ENCODE results near the gene NAT16. TPM values are rescaled to one million over a fixed set of nuclear protein-coding genes. Genes with fewer than 3 reads are reported as not detected.

NAT16 gene
- total and polyA plus RNA-seq, 2 of the 13 experiments (the other 11 are each of a cell fraction or from before 2014, with no cell fraction given), result 0.04 TPM; not detected in 1

GRCh38 chr7:101165075-101165957 lies 14.8 kb downstream of the NAT16 start, which contains the start of gene VGF (continued):
- peak; percentile 46; the same call in 1 of the 2 replicates for TF ChIP-seq GMEB2 (CRISPR knock-in tag; IDR thresholded peaks at IDR 0.05; ENCODE audit: low read depth)
- peak; percentile 77 for TF ChIP-seq XRCC5 (optimal IDR thresholded peaks at IDR 0.05; ENCODE audit: low read length)
- no peak for TF ChIP-seq RBAK (CRISPR knock-in tag; IDR thresholded peaks at IDR 0.05)
- TF ChIP-seq POLR2A (IDR thresholded peaks at IDR 0.05; ENCODE audit: insufficient read depth in 1 of 2, low read depth in 2 of 2, low read length in 2 of 2), result no peak
- TF ChIP-seq PHB2 (IDR thresholded peaks at IDR 0.05; ENCODE audit: partially characterized antibody), result no peak
- no peak for TF ChIP-seq MAFK (conservative IDR thresholded peaks at IDR 0.05 in 1 of 2, IDR thresholded peaks at IDR 0.05 in 1 of 2; ENCODE audit: low read length in 2 of 2)
- peak in 1 of 2 experiments; percentile 79; a peak in 1 of 4 replicates for TF ChIP-seq HMGXB4 (CRISPR knock-in tag; IDR thresholded peaks at IDR 0.05; ENCODE audit: borderline replicate concordance in 1 of 2, low read depth in 1 of 2)
- peak; percentile 94; the same call in 1 of the 2 replicates for TF ChIP-seq MIER3 (CRISPR knock-in tag; IDR thresholded peaks at IDR 0.05; ENCODE audit: borderline replicate concordance)
- peak; percentile 82; the same call in 1 of the 2 replicates for TF ChIP-seq ZNF576 (CRISPR knock-in tag; IDR thresholded peaks at IDR 0.05)
- peak; percentile 92; the same call in 1 of the 2 replicates for TF ChIP-seq SIN3A (IDR thresholded peaks at IDR 0.05; ENCODE audit: borderline replicate concordance, low read depth, low read length)
- TF ChIP-seq AGO1 (IDR thresholded peaks at IDR 0.05; ENCODE audit: low read depth, low read length, poor library complexity, severe bottlenecking), result peak; percentile 74
- TF ChIP-seq ZFX (CRISPR knock-in tag; IDR thresholded peaks at IDR 0.05; ENCODE audit: low read depth), result no peak
- TF ChIP-seq ARID2 (CRISPR knock-in tag; IDR thresholded peaks at IDR 0.05; ENCODE audit: borderline replicate concordance), result peak; percentile 96
- TF ChIP-seq HOXA7 (CRISPR knock-in tag; IDR thresholded peaks at IDR 0.05), result 0 out of 2 replicates have a peak, but pooled peaks have one; percentile 69
- peak; percentile 91 for TF ChIP-seq E2F5 (CRISPR knock-in tag; conservative IDR thresholded peaks at IDR 0.05)
- peak; percentile 71 for TF ChIP-seq GATAD2A (CRISPR knock-in tag; IDR thresholded peaks at IDR 0.05)
- peak; percentile 97 for TF ChIP-seq MLXIP (CRISPR knock-in tag; IDR thresholded peaks at IDR 0.05; ENCODE audit: borderline replicate concordance)
- TF ChIP-seq ZFY (CRISPR knock-in tag; IDR thresholded peaks at IDR 0.05), result peak; percentile 69
- peak; percentile 100 for TF ChIP-seq SALL2 (CRISPR knock-in tag; IDR thresholded peaks at IDR 0.05)
- TF ChIP-seq ZMYM4 (CRISPR knock-in tag; IDR thresholded peaks at IDR 0.05), result peak; percentile 95
- TF ChIP-seq ZNF768 (CRISPR knock-in tag; IDR thresholded peaks at IDR 0.05), result peak; percentile 86
